ENCODE data around the gene TSC22D2. TPM values are rescaled to one million over a fixed set of nuclear protein-coding genes. Genes with fewer than 3 reads are reported as not detected.

Gene TSC22D2
- total RNA-seq, 4 donors from 2014 or later = 8.5 to 20.0 (median 15.2) TPM

- Histone ChIP-seq H3K4me1 (peaks cover 12 to 61% (median 19%) of the 10 kb centered on the region in 3 donors), H3K27ac (no peak overlapping the region), H3K36me3 (peaks cover 0 to 9% (median 0%) of the 10 kb centered on the region in 3 donors), H3K27me3 (no peaks in the 10 kb centered on the region), H3K9me3 (no peaks in the 10 kb centered on the region), H3K4me3 (no peak overlapping the region)
- intact Hi-C loops (cut with DNase I) = no loop called here
- DNase-seq = no peak
- TF ChIP-seq POLR2A (IDR thresholded peaks at IDR 0.05) (no peak), CTCF (IDR thresholded peaks at IDR 0.05) (no peak)
- 76 to 85% methylated on average over 4 of the region's 4 CpGs for WGBS, 2 donors
Observed at GRCh38 chr3:150422907-150423306, 14.8 kb downstream of the TSC22D2 start.

- no peak for DNase-seq
- Histone ChIP-seq H3K27me3 (no peaks in the 10 kb centered on the region), H3K4me3 (no peak overlapping the region), H3K9me3 (no peaks in the 10 kb centered on the region), H3K36me3 (peaks cover 0 to 9% (median 0%) of the 10 kb centered on the region in 3 donors), H3K27ac (no peak overlapping the region), H3K4me1 (peaks cover 12 to 60% (median 19%) of the 10 kb centered on the region in 3 donors)
- intact Hi-C loops (cut with DNase I) = no loop called here
- 66 to 79% methylated on average over 4 of the region's 4 CpGs for WGBS, 2 donors
- TF ChIP-seq POLR2A (IDR thresholded peaks at IDR 0.05) (no peak), CTCF (IDR thresholded peaks at IDR 0.05) (no peak)
Observed at GRCh38 chr3:150423761-150424160, 15.7 kb downstream of the TSC22D2 start.

GRCh38 chr3:150426292-150426691, 18.2 kb downstream of the TSC22D2 start:
- WGBS, 2 donors = 96 to 97% methylated on average over 3 of the region's 3 CpGs

GRCh38 chr3:150428562-150428961, 20.5 kb downstream of the TSC22D2 start:
- 63 to 77% methylated on average over 1 of the region's 1 CpG for WGBS, 2 donors
- intact Hi-C loops (cut with DNase I) = no loop called here

More at GRCh38 chr3:150426292-150426691, 18.2 kb downstream of the TSC22D2 start:
- Histone ChIP-seq H3K4me1 (peaks cover 6 to 54% (median 9%) of the 10 kb centered on the region in 3 donors), H3K27me3 (no peaks in the 10 kb centered on the region), H3K4me3 (no peak overlapping the region), H3K9me3 (no peaks in the 10 kb centered on the region), H3K27ac (no peak overlapping the region), H3K36me3 (peaks cover 0 to 16% (median 0%) of the 10 kb centered on the region in 3 donors)
- DNase-seq = no peak
- intact Hi-C loops (cut with DNase I) = no loop called here
- TF ChIP-seq CTCF (IDR thresholded peaks at IDR 0.05) (no peak), POLR2A (IDR thresholded peaks at IDR 0.05) (no peak)

More at GRCh38 chr3:150428562-150428961, 20.5 kb downstream of the TSC22D2 start:
- no peak overlapping the region for H3K4me3 ChIP-seq
- TF ChIP-seq POLR2A (IDR thresholded peaks at IDR 0.05) = no peak
- no peak for TF ChIP-seq CTCF (IDR thresholded peaks at IDR 0.05)
- no peak for DNase-seq
- no peak overlapping the region for H3K27ac ChIP-seq
- no peaks in the 10 kb centered on the region for H3K9me3 ChIP-seq
- H3K27me3 ChIP-seq = no peaks in the 10 kb centered on the region
- peaks cover 0 to 16% (median 0%) of the 10 kb centered on the region in 3 donors for H3K36me3 ChIP-seq
- peaks cover 0 to 34% (median 0%) of the 10 kb centered on the region in 3 donors for H3K4me1 ChIP-seq
